GM23338 (cell line): ENCODE measurements around the gene FLOT2.
"Not testable (repeated sequence)": the region's sequence is repeated elsewhere in the genome, so short reads cannot be mapped to it uniquely, and the experiment has no call there.

Experiments used
- CREB1 ChIP-seq: fragments of 250-450 bp; sonication (Bioruptor Pico); IDR thresholded peaks from 2 replicates; pipeline ENCODE4 v1.5.0; 2020; ENCODE audit warnings: low read depth, mild to moderate bottlenecking, moderate library complexity
- CTCF ChIP-seq, 2 experiments: fragments of 200-600 bp in 1 of 2; sonication (generic) in 1 of 2; conservative IDR thresholded peaks; 2 replicates each; pipeline versions ENCODE4 v1.5.1 to v1.6.1; 2016 to 2017; ENCODE audit warnings: antibody characterized with exemption in 2 of 2, low read depth in 2 of 2, mild to moderate bottlenecking in 2 of 2, moderate library complexity in 1 of 2
- EZH2 ChIP-seq: fragments of 200-600 bp; sonication (generic); IDR thresholded peaks from one replicate; pipeline ENCODE4 v1.8.0; 2017; ENCODE audit warnings: antibody characterized with exemption, mild to moderate bottlenecking, low read depth; ENCODE audit not compliant: unreplicated experiment
- EZH2phosphoT487 ChIP-seq: fragments of 200-600 bp; sonication (generic); IDR thresholded peaks from one replicate; pipeline ENCODE4 v1.8.1; 2018; ENCODE audit warnings: antibody characterized with exemption; ENCODE audit not compliant: unreplicated experiment
- JUNB ChIP-seq: IDR thresholded peaks from one replicate; pipeline ENCODE4 v1.6.1; 2016; ENCODE audit warnings: antibody characterized with exemption; ENCODE audit not compliant: unreplicated experiment
- POLR2AphosphoS5 ChIP-seq: IDR thresholded peaks from 2 replicates; pipeline ENCODE4 v1.6.1; 2016; ENCODE audit warnings: antibody characterized with exemption, low read depth
- REST ChIP-seq: IDR thresholded peaks from one replicate; pipeline ENCODE4 v1.6.1; 2018; ENCODE audit warnings: antibody characterized with exemption; ENCODE audit not compliant: unreplicated experiment
- ZNF331 ChIP-seq: fragments of 250-450 bp; sonication (Bioruptor Pico); IDR thresholded peaks from 2 replicates; pipeline ENCODE4 v1.5.0; 2020; ENCODE audit warnings: low read depth, mild to moderate bottlenecking, moderate library complexity
- TF ChIP-seq, protein P1 (sequence below): IDR thresholded peaks from 2 replicates; pipeline ENCODE4 v1.6.1; 2016; ENCODE audit warnings: antibody characterized with exemption

- TF ChIP-seq CTCF (conservative IDR thresholded peaks at IDR 0.05; ENCODE audit: low read depth in 2 of 2); EZH2; REST; POLR2AphosphoS5; CREB1 (CRISPR knock-in tag); EZH2phosphoT487; JUNB; ZNF331 (CRISPR knock-in tag): not testable (repeated sequence)
- TF ChIP-seq, protein P1, sequence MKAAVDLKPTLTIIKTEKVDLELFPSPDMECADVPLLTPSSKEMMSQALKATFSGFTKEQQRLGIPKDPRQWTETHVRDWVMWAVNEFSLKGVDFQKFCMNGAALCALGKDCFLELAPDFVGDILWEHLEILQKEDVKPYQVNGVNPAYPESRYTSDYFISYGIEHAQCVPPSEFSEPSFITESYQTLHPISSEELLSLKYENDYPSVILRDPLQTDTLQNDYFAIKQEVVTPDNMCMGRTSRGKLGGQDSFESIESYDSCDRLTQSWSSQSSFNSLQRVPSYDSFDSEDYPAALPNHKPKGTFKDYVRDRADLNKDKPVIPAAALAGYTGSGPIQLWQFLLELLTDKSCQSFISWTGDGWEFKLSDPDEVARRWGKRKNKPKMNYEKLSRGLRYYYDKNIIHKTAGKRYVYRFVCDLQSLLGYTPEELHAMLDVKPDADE: not testable (repeated sequence)
These were observed 50.8 kb downstream of the FLOT2 start for GRCh38 chr17:28846699-28847098.
